DND-41 (cell line): Measurements from ENCODE around the gene RPL15.

ENCODE experiments used
- ATAC-seq: fragments of 200-7000 bp; cut with Tn5 transposase; 3 replicates; pipeline ENCODE4 v1.9.1; 2021; ENCODE audit warnings: low read depth; ENCODE audit not compliant: insufficient read depth
- DNase-seq: peaks from one replicate; pipeline ENCODE4 v3.0.0-alpha.2; 2020
- H2AFZ ChIP-seq: 2 replicates; pipeline ENCODE4 v1.6.0; 2012; ENCODE audit warnings: low read depth, low read length
- H3K27ac ChIP-seq: 2 replicates; pipeline ENCODE4 v1.5.1; 2012; ENCODE audit warnings: low read length, inconsistent platforms
- H3K27me3 ChIP-seq: fragments of 200-600 bp; sonication (generic); 2 replicates; pipeline ENCODE4 v1.6.0; 2012; ENCODE audit warnings: low read length, mild to moderate bottlenecking, inconsistent platforms; ENCODE audit not compliant: insufficient read depth, poor library complexity
- H3K36me3 ChIP-seq: 2 replicates; pipeline ENCODE4 v1.5.1; 2012; ENCODE audit warnings: low read length, inconsistent platforms; ENCODE audit not compliant: insufficient read depth
- H3K4me1 ChIP-seq: 2 replicates; pipeline ENCODE4 v1.5.1; 2012; ENCODE audit warnings: mild to moderate bottlenecking, low read length; ENCODE audit not compliant: insufficient read depth
- H3K4me2 ChIP-seq: 2 replicates; pipeline ENCODE4 v1.6.0; 2012; ENCODE audit warnings: mild to moderate bottlenecking, moderate library complexity, low read length, inconsistent platforms; ENCODE audit not compliant: insufficient read depth
- H3K4me3 ChIP-seq, 2 experiments: fragments of 200-600 bp in 1 of 2; shearing (Covaris generic) in 1 of 2; 2 replicates each; pipeline ENCODE4 v1.5.1; 2012 to 2016; ENCODE audit warnings: inconsistent platforms in 2 of 2, low read length in 2 of 2, mild to moderate bottlenecking in 2 of 2, low read depth in 1 of 2, moderate library complexity in 1 of 2
- H3K79me2 ChIP-seq: 2 replicates; pipeline ENCODE4 v1.6.0; 2012; ENCODE audit warnings: low read length, inconsistent platforms; ENCODE audit not compliant: insufficient read depth
- H3K9ac ChIP-seq: 2 replicates; pipeline ENCODE4 v1.6.0; 2012; ENCODE audit warnings: low read depth, mild to moderate bottlenecking, inconsistent platforms, low read length, moderate library complexity
- H3K9me3 ChIP-seq: 2 replicates; pipeline ENCODE4 v1.5.1; 2012; ENCODE audit warnings: low read length, moderate library complexity, mild to moderate bottlenecking, inconsistent platforms; ENCODE audit not compliant: insufficient read depth, severe bottlenecking
- H4K20me1 ChIP-seq: 2 replicates; pipeline ENCODE4 v1.6.0; 2012; ENCODE audit warnings: low read length; ENCODE audit not compliant: insufficient read depth
- CTCF ChIP-seq: IDR thresholded peaks from 2 replicates; pipeline ENCODE4 v1.5.1; 2012; ENCODE audit warnings: borderline replicate concordance, low read length, moderate library complexity, mild to moderate bottlenecking; ENCODE audit not compliant: poor library complexity, severe bottlenecking; ENCODE audit errors: extremely low read depth
- EZH2 ChIP-seq: IDR thresholded peaks from 3 replicates; pipeline ENCODE4 v1.6.1; 2012; ENCODE audit warnings: borderline replicate concordance, low read depth, mild to moderate bottlenecking, moderate library complexity, low read length, inconsistent platforms; ENCODE audit not compliant: severe bottlenecking

The RPL15 gene

DNA sequence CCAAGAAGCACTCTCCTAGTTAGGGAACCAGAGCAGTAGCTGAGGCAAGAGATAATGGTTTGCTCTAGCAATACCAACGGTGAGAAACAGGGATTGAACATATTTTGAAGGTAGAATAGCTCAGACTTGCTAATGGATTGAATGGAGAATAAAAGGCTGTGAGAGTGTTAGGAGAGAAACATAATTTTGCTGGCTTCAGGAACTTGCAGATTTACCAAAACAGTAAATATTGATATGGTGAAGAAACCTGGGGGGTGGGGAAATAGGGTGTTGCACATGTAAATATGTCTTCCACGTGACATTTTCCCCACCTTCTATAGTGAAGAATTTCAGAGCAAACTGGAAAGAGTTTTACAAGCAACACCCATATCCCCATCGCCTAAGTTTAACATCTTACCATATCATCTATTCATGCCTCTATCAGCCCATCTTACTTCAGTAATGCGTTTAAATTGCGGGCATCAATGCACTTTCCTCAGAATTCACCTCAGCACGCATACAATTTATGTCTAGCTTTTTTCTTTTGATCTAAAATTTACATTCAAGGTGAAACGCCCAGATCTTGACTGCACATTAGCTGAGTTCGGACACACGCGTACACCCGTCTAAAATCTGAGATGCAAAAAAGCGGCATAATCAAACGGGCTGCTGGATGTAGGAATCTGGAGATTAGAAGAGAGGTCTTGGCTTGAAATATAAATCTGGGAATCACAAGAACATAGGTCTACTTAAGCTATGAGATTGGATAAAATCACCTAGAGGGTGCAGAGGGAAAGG, 27.3 kb downstream of the RPL15 start:
- H3K9ac ChIP-seq: no peak overlapping the region
- TF ChIP-seq CTCF: no peak
- TF ChIP-seq EZH2: peak; percentile 77
- no peak overlapping the region for H2AFZ ChIP-seq
- H3K27me3 ChIP-seq: peaks cover 23% of the 10 kb centered on the region
- H3K36me3 ChIP-seq: no peaks in the 10 kb centered on the region
- H3K27ac ChIP-seq: no peak overlapping the region
- H3K4me3 ChIP-seq: peak overlapping the region in 1 of 2 experiments; percentile 92; a peak in 2 of 4 replicates
- peaks cover 27% of the 10 kb centered on the region for H4K20me1 ChIP-seq
- ATAC-seq (no peak), DNase-seq (no peak)
- H3K9me3 ChIP-seq: no peaks in the 10 kb centered on the region
- peaks cover 16% of the 10 kb centered on the region; the same call in 1 of the 2 replicates for H3K79me2 ChIP-seq
- peak overlapping the region; percentile 85; the same call in 1 of the 2 replicates for H3K4me2 ChIP-seq
- peaks cover 19% of the 10 kb centered on the region for H3K4me1 ChIP-seq

- peak; percentile 25 for TF ChIP-seq CTCF
- no peak for TF ChIP-seq EZH2
- Histone ChIP-seq H2AFZ (peak within 1 kb of the TSS; percentile 80), H3K27ac (peak within 1 kb of the TSS; percentile 42)
These were observed 28.1 kb downstream of the RPL15 start, which contains the start of gene NR1D2 for GRCh38 chr3:23944861-23945662. TSS of gene NR1D2 (plus strand) at chr3:23945286. CDS start at chr3:23945579, 293 bp downstream.

GRCh38 chr3:23945663-23945912, 28.7 kb downstream of the RPL15 start:
- no peak for ATAC-seq
- Histone ChIP-seq H3K4me2 (peak overlapping the region; percentile 85), H3K79me2 (peaks cover 18% of the 10 kb centered on the region; the same call in 1 of the 2 replicates), H3K36me3 (no peaks in the 10 kb centered on the region), H3K27ac (no peak overlapping the region), H3K9ac (peak overlapping the region; percentile 71), H3K27me3 (peaks cover 23% of the 10 kb centered on the region), H3K9me3 (no peaks in the 10 kb centered on the region), H3K4me1 (peaks cover 29% of the 10 kb centered on the region), H4K20me1 (peaks cover 36% of the 10 kb centered on the region), H3K4me3 (peak overlapping the region in 1 of 2 experiments; percentile 92; a peak in 2 of 4 replicates), H2AFZ (no peak overlapping the region)
- no peak for DNase-seq
- TF ChIP-seq EZH2: no peak
- no peak for TF ChIP-seq CTCF

More at GRCh38 chr3:23944861-23945662, 28.1 kb downstream of the RPL15 start, which contains the start of gene NR1D2:
- Histone ChIP-seq H3K4me2 (peak within 1 kb of the TSS; percentile 85), H3K36me3 (no peaks in the 10 kb centered on the region), H3K79me2 (peaks cover 18% of the 10 kb centered on the region; the same call in 1 of the 2 replicates), H3K27me3 (peaks cover 23% of the 10 kb centered on the region), H4K20me1 (peaks cover 35% of the 10 kb centered on the region), H3K9me3 (no peaks in the 10 kb centered on the region), H3K9ac (peak within 1 kb of the TSS; percentile 71), H3K4me3 (peak within 1 kb of the TSS; percentile 43 to 92; a peak in 3 of 4 replicates), H3K4me1 (peaks cover 24% of the 10 kb centered on the region)
- ATAC-seq (peak; percentile 58), DNase-seq (peak; percentile 71)
